Measurements from ENCODE around the gene PCDHB2.
"Not testable (repeated sequence)": the region's sequence is repeated elsewhere in the genome, so short reads cannot be mapped to it uniquely, and the experiment has no call there.

The PCDHB2 gene

GRCh38 chr5:141094481-141095262, at the start of gene PCDHB2:
TSS of gene PCDHB2 (plus strand) at chr5:141094615. CDS start at chr5:141094791, 176 bp downstream.
- DNase-seq: peak; percentile 59

GRCh38 chr5:141050622-141051520, 43.5 kb upstream of the PCDHB2 start, which contains the start of gene PCDHB1:
TSS of gene PCDHB1 (plus strand) at chr5:141051374. CDS start at chr5:141051471, 97 bp downstream.
- no peak for DNase-seq

GRCh38 chr5:141051521-141051866, 42.9 kb upstream of the PCDHB2 start:
- DNase-seq: no peak

GRCh38 chr5:141077826-141078225, 16.6 kb upstream of the PCDHB2 start:
- no peak for DNase-seq

GRCh38 chr5:141082228-141082627, 12.2 kb upstream of the PCDHB2 start:
- DNase-seq: no peak

- DNase-seq: peak; percentile 57
Measured at GRCh38 chr5:141084487-141084989, 9.9 kb upstream of the PCDHB2 start.

- no peak for DNase-seq
Measured at GRCh38 chr5:141095263-141095641, 837 bp downstream of the PCDHB2 start.

- DNase-seq: not testable (repeated sequence)
Measured at GRCh38 chr5:141096181-141096580, 1.8 kb downstream of the PCDHB2 start.

GRCh38 chr5:141096586-141096985, 2.2 kb downstream of the PCDHB2 start:
- not testable (repeated sequence) for DNase-seq

GRCh38 chr5:141100243-141100805, 5.9 kb downstream of the PCDHB2 start, which contains the start of gene PCDHB3:
TSS of gene PCDHB3 (plus strand) at chr5:141100473. CDS start at chr5:141100650, 177 bp downstream.
- peak; percentile 25 for DNase-seq

- no peak for DNase-seq
Measured at GRCh38 chr5:141101059-141101458, 6.6 kb downstream of the PCDHB2 start.

GRCh38 chr5:141102070-141102469, 7.7 kb downstream of the PCDHB2 start:
- DNase-seq: not testable (repeated sequence)

GRCh38 chr5:141102471-141102870, 8.1 kb downstream of the PCDHB2 start:
- not testable (repeated sequence) for DNase-seq

- DNase-seq: no peak
Measured at GRCh38 chr5:141105350-141105749, 10.9 kb downstream of the PCDHB2 start.

GRCh38 chr5:141119250-141119649, 24.8 kb downstream of the PCDHB2 start:
- DNase-seq: no peak

- peak; percentile 43 for DNase-seq
Measured at GRCh38 chr5:141121563-141121962, 27.1 kb downstream of the PCDHB2 start, which contains the start of gene PCDHB4. TSS of gene PCDHB4 (plus strand) at chr5:141121818. CDS start at chr5:141121999, 181 bp downstream.

- no peak for DNase-seq
Measured at GRCh38 chr5:141121985-141122384, 27.6 kb downstream of the PCDHB2 start.

GRCh38 chr5:141123396-141124135, 29.2 kb downstream of the PCDHB2 start:
- not testable (repeated sequence) for DNase-seq

GRCh38 chr5:141127305-141127704, 32.9 kb downstream of the PCDHB2 start:
- DNase-seq: no peak

- peak; percentile 57 for DNase-seq
Measured at GRCh38 chr5:141135030-141135717, 40.8 kb downstream of the PCDHB2 start, which contains the start of gene PCDHB5. TSS of gene PCDHB5 (plus strand) at chr5:141135206. CDS start at chr5:141135435, 229 bp downstream.

GRCh38 chr5:141135718-141136266, 41.4 kb downstream of the PCDHB2 start:
- DNase-seq: no peak
